Endothelial cell of umbilical vein (primary cell): ENCODE measurements around the gene S100P.

Experiments
- CTCF ChIP-seq, 2 donors: IDR thresholded peaks; 1 replicate in 1 of 2; 2 replicates in 1 of 2; pipeline ENCODE4 v1.5.1; 2011; ENCODE audit warnings: low read length in 2 of 2, mild to moderate bottlenecking in 2 of 2, moderate library complexity in 2 of 2, control low read depth in 1 of 2, inconsistent platforms in 1 of 2, low read depth in 1 of 2; ENCODE audit not compliant: insufficient read depth in 1 of 2; ENCODE audit errors: extremely low read depth in 1 of 2
- EZH2 ChIP-seq: IDR thresholded peaks from 2 replicates; pipeline ENCODE4 v1.6.1; 2012; ENCODE audit warnings: borderline replicate concordance, low read depth, mild to moderate bottlenecking, moderate library complexity, low read length, inconsistent platforms; ENCODE audit not compliant: severe bottlenecking
- FOS ChIP-seq: IDR thresholded peaks from 2 replicates; pipeline ENCODE4 v1.6.1; 2011; ENCODE audit warnings: mild to moderate bottlenecking, low read length, moderate library complexity, borderline replicate concordance; ENCODE audit not compliant: insufficient read depth
- GATA2 ChIP-seq: IDR thresholded peaks from 2 replicates; pipeline ENCODE4 v1.7.0; 2011; ENCODE audit warnings: low read depth, mild to moderate bottlenecking, moderate library complexity, mixed read lengths, low read length; ENCODE audit not compliant: insufficient read length, insufficient read depth
- JUN ChIP-seq: IDR thresholded peaks from 2 replicates; pipeline ENCODE4 v1.6.1; 2011; ENCODE audit warnings: borderline replicate concordance, low read depth; ENCODE audit not compliant: insufficient read length, insufficient read depth
- POLR2AphosphoS5 ChIP-seq: IDR thresholded peaks from 2 replicates; pipeline ENCODE4 v1.6.1; 2012; ENCODE audit warnings: low read depth, mild to moderate bottlenecking, control low read depth, low read length, moderate library complexity; ENCODE audit not compliant: insufficient read depth

GRCh38 chr4:6732441-6733357, 39.0 kb downstream of the S100P start:
- no peak for TF ChIP-seq EZH2
- TF ChIP-seq CTCF (IDR thresholded peaks at IDR 0.05; ENCODE audit: extremely low read depth in 1 of 2, insufficient read depth in 1 of 2, low read depth in 1 of 2, low read length in 2 of 2), result no peak
- TF ChIP-seq JUN, result no peak
- no peak for TF ChIP-seq GATA2
- no peak for TF ChIP-seq POLR2AphosphoS5
- TF ChIP-seq FOS, result no peak
